GM13977 (cell line): ENCODE data around the gene ASMTL.

Experiments used
- DNase-seq: peaks from one replicate; pipeline ENCODE4 v3.0.0; 2012; ENCODE audit warnings: low spot score
- in situ Hi-C: fragments of 300-500 bp; cut with MboI; formaldehyde crosslinking; loops from one replicate; pipeline ENCODE4 v1.12.0; 2022; ENCODE audit warnings: low sequenced_read_pairs, low pct_unique_long_range_greater_than_20kb, mixed read lengths, inconsistent platforms; ENCODE audit not compliant: unreplicated experiment
- TF ChIP-seq, protein P1 (sequence below): IDR thresholded peaks from 2 replicates; pipeline ENCODE4 v1.5.1; 2012; ENCODE audit warnings: mild to moderate bottlenecking, control low read depth; ENCODE audit not compliant: insufficient read depth; ENCODE audit errors: extremely low read depth, missing control alignments

The ASMTL gene

DNA sequence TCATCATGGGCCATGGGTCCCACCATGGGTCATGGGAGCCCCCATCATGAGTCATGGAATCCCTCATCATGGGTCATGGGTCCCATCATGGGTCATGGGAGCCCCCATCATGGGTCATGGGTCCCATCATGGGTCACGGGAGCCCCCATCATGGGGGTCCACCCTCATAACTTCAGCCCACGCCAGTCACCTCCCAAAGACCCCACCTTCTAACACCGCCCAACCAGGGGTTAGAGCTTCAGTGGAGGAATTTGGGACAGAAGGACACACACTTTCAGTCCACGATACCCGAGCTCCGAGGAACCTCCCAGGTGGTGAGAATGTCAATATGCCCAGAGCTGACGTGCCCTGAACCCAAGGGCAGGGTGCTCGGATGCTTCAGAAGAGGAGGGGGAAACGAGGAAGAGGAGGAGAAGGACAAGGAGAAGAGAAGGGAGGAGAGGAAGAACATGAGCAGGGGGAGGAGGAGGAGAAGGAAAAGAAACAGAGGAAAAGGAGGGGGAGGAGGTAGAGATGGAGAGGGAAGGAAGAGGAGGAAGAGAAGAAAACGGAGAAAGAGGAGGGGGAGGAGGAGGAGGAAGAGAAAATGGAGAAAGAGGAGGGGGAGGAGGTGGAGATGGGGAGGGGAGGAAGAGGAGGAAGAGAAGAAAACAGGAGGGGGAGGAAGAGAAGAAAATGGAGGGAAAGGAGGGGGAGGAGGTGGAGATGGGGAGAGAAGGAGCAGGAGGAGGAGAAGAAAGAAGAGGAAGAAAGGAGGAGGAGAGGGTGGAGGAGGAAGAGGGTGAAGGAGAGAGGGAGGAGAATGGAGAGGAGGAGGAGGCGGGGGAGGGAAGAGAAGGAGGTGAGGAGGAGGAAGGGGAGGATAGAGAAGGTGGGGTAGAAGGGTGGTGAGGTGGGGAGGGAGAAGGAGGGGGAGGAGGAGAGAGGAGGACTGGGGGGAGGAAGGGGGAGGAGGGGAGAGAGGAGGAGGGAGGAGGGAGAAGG, 98.4 kb downstream of the ASMTL start:
- TF ChIP-seq, protein P1, sequence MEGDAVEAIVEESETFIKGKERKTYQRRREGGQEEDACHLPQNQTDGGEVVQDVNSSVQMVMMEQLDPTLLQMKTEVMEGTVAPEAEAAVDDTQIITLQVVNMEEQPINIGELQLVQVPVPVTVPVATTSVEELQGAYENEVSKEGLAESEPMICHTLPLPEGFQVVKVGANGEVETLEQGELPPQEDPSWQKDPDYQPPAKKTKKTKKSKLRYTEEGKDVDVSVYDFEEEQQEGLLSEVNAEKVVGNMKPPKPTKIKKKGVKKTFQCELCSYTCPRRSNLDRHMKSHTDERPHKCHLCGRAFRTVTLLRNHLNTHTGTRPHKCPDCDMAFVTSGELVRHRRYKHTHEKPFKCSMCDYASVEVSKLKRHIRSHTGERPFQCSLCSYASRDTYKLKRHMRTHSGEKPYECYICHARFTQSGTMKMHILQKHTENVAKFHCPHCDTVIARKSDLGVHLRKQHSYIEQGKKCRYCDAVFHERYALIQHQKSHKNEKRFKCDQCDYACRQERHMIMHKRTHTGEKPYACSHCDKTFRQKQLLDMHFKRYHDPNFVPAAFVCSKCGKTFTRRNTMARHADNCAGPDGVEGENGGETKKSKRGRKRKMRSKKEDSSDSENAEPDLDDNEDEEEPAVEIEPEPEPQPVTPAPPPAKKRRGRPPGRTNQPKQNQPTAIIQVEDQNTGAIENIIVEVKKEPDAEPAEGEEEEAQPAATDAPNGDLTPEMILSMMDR: no peak
- in situ Hi-C loops: no loop called here
- no peak for DNase-seq
